K562 (cell line): ENCODE results near the gene FXYD1.

Experiments used
- CBFB ChIP-seq: sonication (generic); formaldehyde crosslinking; IDR thresholded peaks from 2 replicates; pipeline ENCODE4 v1.4.0; 2020; ENCODE audit warnings: mild to moderate bottlenecking, missing genetic modification reagents
- CEBPB ChIP-seq: fragments of 450-650 bp; IDR thresholded peaks from 2 replicates; pipeline ENCODE4 v1.6.1; 2016; ENCODE audit warnings: missing genetic modification characterization, missing compliant biosample characterization
- CTCF ChIP-seq, 3 experiments: IDR thresholded peaks in 2 of 3; conservative IDR thresholded peaks in 1 of 3; 2 replicates each; pipeline ENCODE4 v1.5.1; 2011 to 2012; ENCODE audit warnings: low read length in 3 of 3, mild to moderate bottlenecking in 3 of 3, control low read depth in 2 of 3, improper control_type of control experiment in 1 of 3, inconsistent platforms in 1 of 3, low read depth in 1 of 3, mixed read lengths in 1 of 3, moderate library complexity in 1 of 3; ENCODE audit not compliant: insufficient read depth in 2 of 3
- ELF4 ChIP-seq: fragments of 450-650 bp; formaldehyde crosslinking; IDR thresholded peaks from 2 replicates; pipeline ENCODE4 v1.4.0; 2022; ENCODE audit warnings: missing genetic modification characterization
- EP300 ChIP-seq: IDR thresholded peaks from 2 replicates; pipeline ENCODE4 v1.6.1; 2012; ENCODE audit warnings: low read length, improper control_type of control experiment
- GATAD2A ChIP-seq: fragments of 450-650 bp; IDR thresholded peaks from 2 replicates; pipeline ENCODE4 v1.6.1; 2017
- HINFP ChIP-seq: fragments of 450-650 bp; conservative IDR thresholded peaks from 2 replicates; pipeline ENCODE4 v1.6.1; 2016; ENCODE audit warnings: missing genetic modification characterization, low read depth, mild to moderate bottlenecking, control low read depth, missing compliant biosample characterization
- MEIS2 ChIP-seq: fragments of 450-650 bp; IDR thresholded peaks from 2 replicates; pipeline ENCODE4 v1.6.1; 2014; ENCODE audit warnings: mild to moderate bottlenecking; ENCODE audit not compliant: partially characterized antibody
- MXI1 ChIP-seq: IDR thresholded peaks from 2 replicates; pipeline ENCODE4 v1.6.1; 2011; ENCODE audit warnings: low read depth, mild to moderate bottlenecking, improper control_type of control experiment, low read length
- SNRNP70 ChIP-seq: fragments of 200-400 bp; formaldehyde crosslinking; optimal IDR thresholded peaks from 2 replicates; pipeline ENCODE3; 2017; ENCODE audit warnings: low read depth, low read length
- TSC22D4 ChIP-seq: fragments of 450-650 bp; IDR thresholded peaks from 2 replicates; pipeline ENCODE4 v1.6.1; 2016; ENCODE audit warnings: missing genetic modification characterization, missing biosample characterization, control low read depth
- ZBED1 ChIP-seq: IDR thresholded peaks from 2 replicates; pipeline ENCODE4 v1.6.1; 2014
- ZFX ChIP-seq: sonication (generic); formaldehyde crosslinking; IDR thresholded peaks from 2 replicates; pipeline ENCODE4 v1.8.0; 2022; ENCODE audit warnings: mild to moderate bottlenecking, missing genetic modification reagents, moderate library complexity
- ZNF766 ChIP-seq: fragments of 200-800 bp; sonication (Bioruptor generic); conservative IDR thresholded peaks from 2 replicates; pipeline ENCODE4 v1.6.1; 2016; ENCODE audit warnings: missing genetic modification characterization, missing compliant biosample characterization

- TF ChIP-seq CEBPB (tag) (no peak), MEIS2 (no peak), CBFB (CRISPR knock-in tag) (no peak), EP300 (no peak), ZFX (CRISPR knock-in tag) (no peak), ELF4 (no peak), GATAD2A (no peak), SNRNP70 (no peak), TSC22D4 (no peak), CTCF (IDR thresholded peaks at IDR 0.05 in 2 of 3, conservative IDR thresholded peaks at IDR 0.05 in 1 of 3; ENCODE audit: insufficient read depth in 2 of 3, low read depth in 1 of 3, low read length in 3 of 3) (no peak), MXI1 (no peak), HINFP (no peak), ZBED1 (no peak), ZNF766 (CRISPR knock-in tag) (no peak)
Observed at GRCh38 chr19:35157431-35157830, 18.8 kb downstream of the FXYD1 start.
